LNCAP (cell line): Measurements from ENCODE around the gene METTL21C.

Experiments used
- TF ChIP-seq, protein P1 (sequence below): fragments of 450-650 bp; IDR thresholded peaks from 2 replicates; pipeline ENCODE4 v1.5.1; 2017; ENCODE audit warnings: mild to moderate bottlenecking

METTL21C gene

DNA sequence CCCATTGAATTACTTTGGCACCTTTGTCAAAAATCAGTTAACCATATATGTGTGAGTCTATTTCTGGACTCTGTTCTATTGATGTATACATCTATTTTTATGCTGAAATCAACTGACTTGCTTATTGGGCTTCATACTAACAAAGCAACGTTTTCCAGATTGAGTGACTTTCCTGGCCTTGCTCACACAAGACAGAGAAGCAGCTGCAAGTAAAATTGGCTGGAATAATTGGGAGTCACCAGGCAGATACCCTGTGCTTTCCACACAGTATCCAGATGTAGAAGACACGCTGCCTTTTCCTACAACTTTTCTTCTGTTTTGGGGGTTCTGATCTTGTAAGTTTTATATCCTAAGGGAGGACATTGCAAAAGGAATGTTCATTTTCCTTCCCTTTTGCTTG, 11.2 kb downstream of the METTL21C start:
- TF ChIP-seq, protein P1, sequence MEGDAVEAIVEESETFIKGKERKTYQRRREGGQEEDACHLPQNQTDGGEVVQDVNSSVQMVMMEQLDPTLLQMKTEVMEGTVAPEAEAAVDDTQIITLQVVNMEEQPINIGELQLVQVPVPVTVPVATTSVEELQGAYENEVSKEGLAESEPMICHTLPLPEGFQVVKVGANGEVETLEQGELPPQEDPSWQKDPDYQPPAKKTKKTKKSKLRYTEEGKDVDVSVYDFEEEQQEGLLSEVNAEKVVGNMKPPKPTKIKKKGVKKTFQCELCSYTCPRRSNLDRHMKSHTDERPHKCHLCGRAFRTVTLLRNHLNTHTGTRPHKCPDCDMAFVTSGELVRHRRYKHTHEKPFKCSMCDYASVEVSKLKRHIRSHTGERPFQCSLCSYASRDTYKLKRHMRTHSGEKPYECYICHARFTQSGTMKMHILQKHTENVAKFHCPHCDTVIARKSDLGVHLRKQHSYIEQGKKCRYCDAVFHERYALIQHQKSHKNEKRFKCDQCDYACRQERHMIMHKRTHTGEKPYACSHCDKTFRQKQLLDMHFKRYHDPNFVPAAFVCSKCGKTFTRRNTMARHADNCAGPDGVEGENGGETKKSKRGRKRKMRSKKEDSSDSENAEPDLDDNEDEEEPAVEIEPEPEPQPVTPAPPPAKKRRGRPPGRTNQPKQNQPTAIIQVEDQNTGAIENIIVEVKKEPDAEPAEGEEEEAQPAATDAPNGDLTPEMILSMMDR = no peak

DNA sequence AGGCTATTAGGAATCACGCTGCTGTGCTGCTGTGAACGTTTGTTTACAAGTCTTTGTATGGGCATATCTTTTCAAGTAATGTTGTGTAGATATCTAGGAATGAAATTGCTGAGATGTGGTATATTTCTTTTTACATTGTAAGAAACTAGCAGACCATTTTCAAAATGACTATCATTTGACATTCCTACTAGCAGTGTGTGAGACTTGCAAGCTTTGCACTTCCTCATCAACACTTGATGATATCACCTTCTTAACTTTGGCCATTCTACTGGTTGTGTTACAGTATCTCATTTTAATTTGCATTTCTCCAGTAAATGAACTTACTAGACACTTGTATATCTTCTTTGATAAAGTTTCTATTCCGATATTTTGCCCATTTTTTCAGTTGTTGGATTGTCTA, 12.1 kb downstream of the METTL21C start:
- TF ChIP-seq, protein P1 = no peak

DNA sequence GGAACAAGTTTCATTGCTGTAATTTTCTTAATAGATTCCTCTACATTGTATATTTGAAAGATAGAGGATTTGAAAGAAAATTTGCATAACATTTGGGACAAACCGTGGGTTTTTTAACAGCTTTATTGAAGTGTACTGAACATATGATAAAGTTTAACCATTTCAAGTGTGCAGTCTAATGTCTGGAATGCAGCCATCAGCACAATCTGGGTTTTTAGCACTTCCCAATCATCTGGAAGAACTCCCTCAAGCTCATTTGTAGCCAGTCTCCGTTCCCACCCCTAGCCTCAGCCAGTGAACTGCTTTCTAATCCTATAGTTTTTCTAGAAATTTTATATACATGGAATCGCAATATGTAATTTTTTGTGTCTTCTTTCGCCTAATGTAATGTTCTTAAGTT, 12.6 kb downstream of the METTL21C start:
- TF ChIP-seq, protein P1 = no peak

DNA sequence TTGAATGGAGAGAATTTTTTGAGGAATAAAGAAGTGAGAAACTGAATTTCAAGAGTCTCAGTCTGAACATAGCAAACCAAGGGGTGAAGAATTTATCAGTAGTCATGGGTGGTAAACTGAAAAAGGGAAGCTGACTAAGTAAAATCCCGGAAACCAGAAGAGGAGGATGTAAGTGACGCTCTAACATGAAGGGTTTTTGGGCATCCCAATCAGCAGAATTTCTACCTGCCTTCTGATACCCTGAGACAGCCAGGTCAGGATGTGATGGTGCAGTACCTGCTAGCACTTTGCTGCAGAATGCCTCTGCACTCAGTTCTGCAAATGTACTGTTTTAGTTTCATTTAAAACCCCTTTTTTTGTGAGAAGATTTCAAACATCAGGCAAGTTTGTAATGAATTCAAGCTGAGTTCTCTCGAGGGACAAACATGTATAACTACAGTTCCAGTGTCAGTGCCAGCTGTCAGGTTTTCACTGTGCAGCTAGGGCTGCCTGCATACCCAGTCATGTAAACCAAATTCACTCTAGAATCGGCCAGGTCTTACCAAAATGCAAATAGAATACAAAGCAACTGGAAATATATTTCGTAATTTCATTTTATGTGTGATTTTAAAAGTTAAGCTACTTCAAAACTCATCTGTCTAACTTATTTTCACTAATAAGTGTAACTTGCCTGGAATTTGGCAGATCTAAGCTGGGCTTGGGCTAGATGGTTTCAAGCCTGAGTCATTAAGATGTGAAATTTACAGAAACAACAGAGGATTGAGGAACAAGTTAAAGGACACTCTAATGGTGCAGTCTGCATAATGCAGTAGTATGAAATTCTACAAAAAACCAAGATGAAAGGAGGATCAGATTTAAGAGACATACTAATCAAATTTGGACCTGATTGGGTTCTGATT, 13.8 kb downstream of the METTL21C start:
- TF ChIP-seq, protein P1 = no peak

DNA sequence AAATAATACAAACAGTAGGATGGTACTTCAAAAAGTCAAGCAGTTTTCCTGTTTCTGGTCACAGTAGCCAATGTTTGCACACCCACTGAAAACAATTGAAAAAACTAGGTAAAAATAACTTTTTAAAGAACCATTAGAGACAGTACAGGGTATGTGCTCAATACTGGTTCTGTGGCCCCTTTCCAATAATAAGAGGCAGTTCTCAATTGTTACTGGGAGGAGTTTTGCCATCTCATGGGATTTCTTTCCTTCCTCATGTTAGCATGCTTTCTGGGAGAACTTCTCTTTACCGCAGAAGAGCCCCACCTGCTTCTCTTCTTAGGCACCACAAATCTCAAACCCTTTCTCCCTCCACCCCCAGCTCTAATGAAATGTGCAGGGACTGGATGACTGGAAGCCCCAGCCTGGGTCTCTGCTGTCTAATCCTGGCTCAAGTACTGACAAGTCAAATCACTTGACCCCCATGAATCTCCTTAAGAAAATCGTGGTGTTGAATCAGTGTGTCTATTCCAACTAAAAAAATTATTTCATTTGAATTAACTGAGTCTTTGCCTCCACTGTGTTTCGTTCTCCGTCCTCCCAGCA, 14.6 kb downstream of the METTL21C start:
- TF ChIP-seq, protein P1 = no peak

DNA sequence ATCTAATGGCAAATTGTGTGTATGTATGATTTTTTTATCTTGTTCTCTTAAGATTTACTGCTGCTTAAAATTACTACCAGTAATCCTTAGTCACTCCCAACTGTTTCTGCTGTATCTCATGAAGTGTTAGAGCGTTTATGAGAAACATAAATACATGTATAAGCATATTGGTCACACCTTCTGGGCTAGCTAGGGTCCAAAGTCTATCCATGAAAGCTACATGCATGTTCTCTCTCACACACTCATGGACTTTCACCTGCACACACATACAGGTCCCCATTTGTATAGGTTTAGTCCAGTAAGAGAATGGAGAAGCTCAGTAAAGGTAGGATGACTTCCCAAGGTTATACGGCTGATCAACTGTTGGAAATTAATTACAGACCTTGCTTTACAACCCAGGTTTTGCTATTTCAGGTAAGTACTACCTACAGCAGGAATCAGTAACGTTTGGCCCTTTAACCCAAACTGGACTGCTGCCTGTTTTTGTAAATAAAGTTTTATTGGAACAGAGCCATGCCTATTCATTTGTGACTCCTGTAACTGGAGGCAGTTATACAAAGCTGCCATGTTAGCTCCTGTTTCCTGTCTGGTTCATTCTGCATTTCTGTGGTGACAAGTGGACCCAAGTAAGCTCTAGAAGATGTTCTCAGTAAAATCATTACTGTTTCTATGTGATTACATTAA, 15.3 kb downstream of the METTL21C start:
- TF ChIP-seq, protein P1 = no peak

DNA sequence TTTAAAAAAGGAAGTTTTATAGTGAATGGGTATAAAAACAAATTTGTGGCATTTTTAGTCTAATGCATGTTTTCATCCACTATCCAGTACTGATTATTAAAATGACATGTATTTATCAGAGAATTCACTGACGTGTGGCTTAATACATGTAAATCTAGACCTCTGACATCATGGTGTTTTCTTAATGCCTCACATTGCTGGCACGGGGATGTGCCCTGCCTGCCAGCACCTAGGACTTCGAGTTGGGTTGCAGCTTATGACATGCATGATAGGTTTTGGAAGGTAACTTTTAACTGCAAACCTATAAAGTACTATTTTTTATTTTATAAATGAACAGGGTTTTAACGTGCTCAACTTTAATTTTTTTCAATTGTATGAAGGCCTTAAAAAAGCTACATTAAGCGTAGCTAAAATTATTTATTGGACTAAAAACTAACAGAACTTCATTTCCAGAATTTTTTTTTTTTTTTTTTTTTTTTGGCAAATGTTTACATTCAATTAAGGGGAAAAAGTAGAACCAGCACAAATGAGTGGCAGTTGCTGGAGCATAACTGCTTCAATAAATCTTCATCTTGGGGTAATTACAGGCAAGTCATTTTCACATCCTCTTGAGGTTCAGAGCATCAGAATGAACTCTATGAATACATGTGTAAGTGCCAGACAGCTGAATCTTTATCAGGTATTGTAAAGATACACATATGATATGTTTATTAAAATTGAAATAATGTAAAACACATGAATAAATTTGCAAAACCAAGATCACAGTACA, 16.3 kb downstream of the METTL21C start:
- TF ChIP-seq, protein P1 = no peak
